K562 (cell line): ENCODE data around the gene CHMP2A. TPM values are rescaled to one million over a fixed set of nuclear protein-coding genes. Genes with fewer than 3 reads are reported as not detected.

Experiments used
- ETV6 ChIP-seq, 3 experiments: fragments of 150-350 bp in 1 of 3; sonication (generic) in 1 of 3; formaldehyde crosslinking in 1 of 3; IDR thresholded peaks; 2 replicates each; pipeline versions ENCODE4 v1.6.1 to v1.8.0; 2014 to 2022; ENCODE audit warnings: borderline replicate concordance in 2 of 3, low read depth in 2 of 3, antibody characterized with exemption in 1 of 3, low read length in 1 of 3, mild to moderate bottlenecking in 1 of 3, missing genetic modification reagents in 1 of 3
- GTF2F1 ChIP-seq: IDR thresholded peaks from 2 replicates; pipeline ENCODE4 v1.6.1; 2011; ENCODE audit warnings: low read depth, low read length, improper control_type of control experiment
- KLF1 ChIP-seq: fragments of 450-650 bp; IDR thresholded peaks from 2 replicates; pipeline ENCODE4 v1.6.1; 2016; ENCODE audit warnings: missing genetic modification characterization, missing compliant biosample characterization
- MCM2 ChIP-seq: fragments of 450-650 bp; IDR thresholded peaks from 2 replicates; pipeline ENCODE4 v1.6.1; 2017; ENCODE audit warnings: low read depth, mild to moderate bottlenecking
- NFXL1 ChIP-seq: fragments of 450-650 bp; formaldehyde crosslinking; IDR thresholded peaks from 2 replicates; pipeline ENCODE4 v1.4.0; 2021; ENCODE audit warnings: mild to moderate bottlenecking
- PTBP1 ChIP-seq: fragments of 200-400 bp; formaldehyde crosslinking; IDR thresholded peaks from 2 replicates; pipeline ENCODE4 v1.6.1; 2017; ENCODE audit warnings: low read depth, low read length
- ZNF76 ChIP-seq: fragments of 250-450 bp; sonication (Bioruptor Pico); IDR thresholded peaks from 2 replicates; pipeline ENCODE4 v1.4.0; 2020; ENCODE audit warnings: mild to moderate bottlenecking, moderate library complexity, borderline replicate concordance
- polyA plus RNA-seq, 8 experiments: library from polyadenylated mRNA; depleted of rRNA in 4 of 8; stranded (reverse) in 5 of 8; unstranded in 3 of 8; fragments of >200 nt; fragmentation: Nextera tagmentation in 2 of 8; fragmentation: Illumina TruSeq in 1 of 8; extraction: Ambion mirVana in 2 of 8; extraction: Trizol in 1 of 8; gene quantifications; 2 replicates each; pipeline versions ENCODE4 v1.2.1 to v1.2.3, GENCODE V29; 2011 to 2014; ENCODE audit warnings: inconsistent platforms in 1 of 8, missing spikeins in 1 of 8
- total RNA-seq, 7 experiments: library from RNA; depleted of rRNA in 6 of 7; stranded (reverse); fragments of >200 nt in 6 of 7; fragmentation: Illumina TruSeq in 2 of 7; extraction: Trizol in 2 of 7; gene quantifications; 2 replicates each; pipeline versions ENCODE4 v1.2.1 to v1.2.3, GENCODE V29; 2011 to 2021; ENCODE audit warnings: low replicate concordance in 1 of 7
- TF ChIP-seq, protein P1 (sequence below): fragments of 450-650 bp; IDR thresholded peaks from 2 replicates; pipeline ENCODE4 v1.6.1; 2018; ENCODE audit warnings: mild to moderate bottlenecking, low read depth; ENCODE audit not compliant: partially characterized antibody
- TF ChIP-seq, protein P2 (sequence below): fragments of 450-650 bp; formaldehyde crosslinking; IDR thresholded peaks from 2 replicates; pipeline ENCODE4 v1.4.0; 2020; ENCODE audit warnings: mild to moderate bottlenecking, mixed read lengths
- TF ChIP-seq, protein P3 (sequence below), 2 experiments: fragments of 450-650 bp; IDR thresholded peaks; 2 replicates each; pipeline ENCODE4 v1.6.1; 2016; ENCODE audit warnings: mild to moderate bottlenecking in 2 of 2, borderline replicate concordance in 1 of 2, low read depth in 1 of 2, moderate library complexity in 1 of 2
- TF ChIP-seq, protein P4 (sequence below): fragments of 450-650 bp; IDR thresholded peaks from 2 replicates; pipeline ENCODE4 v1.6.1; 2017; ENCODE audit warnings: antibody characterized with exemption

Gene CHMP2A
- total and polyA plus RNA-seq, 9 of the 15 experiments (the other 6 are each of a cell fraction or from before 2014, with no cell fraction given) = 57.6 to 159 (median 87.2) TPM

DNA sequence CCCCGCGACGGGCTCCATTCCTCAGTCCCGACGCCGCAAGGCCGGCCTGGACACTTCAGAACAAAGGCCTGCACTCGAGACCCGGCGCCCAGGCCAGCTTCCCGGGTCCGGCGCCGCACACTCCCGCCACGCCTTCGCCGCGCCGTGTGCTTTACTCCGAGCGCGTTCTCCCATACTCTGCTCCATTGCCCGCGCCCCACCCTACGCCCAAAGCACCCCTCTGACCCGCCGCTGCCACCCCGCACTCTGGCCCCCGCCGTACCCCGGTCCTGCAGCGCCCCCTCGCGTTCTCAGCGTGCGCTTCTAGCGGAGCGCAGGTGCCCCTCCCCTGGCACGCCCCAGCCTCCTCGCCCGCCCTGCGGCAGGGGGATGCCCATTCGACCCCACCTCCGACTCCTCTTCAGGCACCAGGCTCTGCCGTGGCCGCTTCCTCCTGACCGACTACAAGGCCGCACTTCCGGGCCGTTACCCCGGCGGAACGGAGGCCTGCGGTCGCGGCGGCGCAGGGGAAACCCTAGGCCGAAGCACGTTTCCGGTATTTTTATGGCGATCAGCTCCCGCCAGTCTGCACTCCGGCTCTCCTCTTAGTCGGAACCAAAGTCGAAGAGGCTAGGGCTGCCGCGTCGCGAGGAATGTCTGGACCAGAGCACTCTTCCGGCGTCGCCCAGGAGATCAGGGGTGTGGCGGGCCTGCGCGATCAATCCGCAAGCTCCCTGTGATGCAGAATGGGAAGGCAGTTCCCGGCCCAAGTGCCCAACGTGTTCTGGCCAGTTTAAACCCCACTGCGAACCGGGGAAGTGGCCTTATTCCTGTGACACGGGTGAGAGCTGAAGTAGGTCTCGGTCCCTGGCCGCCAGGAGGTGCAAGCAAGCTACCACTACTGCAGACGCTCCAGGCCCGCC lies 35.3 kb downstream of the CHMP2A start, which contains the start of gene ZBTB45 (continued):
- TF ChIP-seq, protein P1, sequence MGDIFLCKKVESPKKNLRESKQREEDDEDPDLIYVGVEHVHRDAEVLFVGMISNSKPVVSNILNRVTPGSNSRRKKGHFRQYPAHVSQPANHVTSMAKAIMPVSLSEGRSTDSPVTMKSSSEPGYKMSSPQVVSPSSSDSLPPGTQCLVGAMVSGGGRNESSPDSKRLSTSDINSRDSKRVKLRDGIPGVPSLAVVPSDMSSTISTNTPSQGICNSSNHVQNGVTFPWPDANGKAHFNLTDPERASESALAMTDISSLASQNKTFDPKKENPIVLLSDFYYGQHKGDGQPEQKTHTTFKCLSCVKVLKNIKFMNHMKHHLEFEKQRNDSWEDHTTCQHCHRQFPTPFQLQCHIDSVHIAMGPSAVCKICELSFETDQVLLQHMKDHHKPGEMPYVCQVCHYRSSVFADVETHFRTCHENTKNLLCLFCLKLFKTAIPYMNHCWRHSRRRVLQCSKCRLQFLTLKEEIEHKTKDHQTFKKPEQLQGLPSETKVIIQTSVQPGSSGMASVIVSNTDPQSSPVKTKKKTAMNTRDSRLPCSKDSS = no peak
- peak; percentile 73; the same call in 1 of the 2 replicates for TF ChIP-seq ZNF76 (CRISPR knock-in tag)
- TF ChIP-seq MCM2 = no peak
- TF ChIP-seq, protein P2, sequence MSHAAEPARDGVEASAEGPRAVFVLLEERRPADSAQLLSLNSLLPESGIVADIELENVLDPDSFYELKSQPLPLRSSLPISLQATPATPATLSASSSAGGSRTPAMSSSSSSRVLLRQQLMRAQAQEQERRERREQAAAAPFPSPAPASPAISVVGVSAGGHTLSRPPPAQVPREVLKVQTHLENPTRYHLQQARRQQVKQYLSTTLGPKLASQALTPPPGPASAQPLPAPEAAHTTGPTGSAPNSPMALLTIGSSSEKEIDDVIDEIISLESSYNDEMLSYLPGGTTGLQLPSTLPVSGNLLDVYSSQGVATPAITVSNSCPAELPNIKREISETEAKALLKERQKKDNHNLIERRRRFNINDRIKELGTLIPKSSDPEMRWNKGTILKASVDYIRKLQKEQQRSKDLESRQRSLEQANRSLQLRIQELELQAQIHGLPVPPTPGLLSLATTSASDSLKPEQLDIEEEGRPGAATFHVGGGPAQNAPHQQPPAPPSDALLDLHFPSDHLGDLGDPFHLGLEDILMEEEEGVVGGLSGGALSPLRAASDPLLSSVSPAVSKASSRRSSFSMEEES (CRISPR knock-in tag) = no peak
- peak; percentile 19 to 83; a peak in 3 of 4 replicates for TF ChIP-seq ETV6 (IDR thresholded peaks at IDR 0.05; ENCODE audit: borderline replicate concordance in 1 of 2, low read depth in 2 of 2, low read length in 1 of 2)
- TF ChIP-seq ETV6 (CRISPR knock-in tag; IDR thresholded peaks at IDR 0.05; ENCODE audit: borderline replicate concordance) = no peak; the same call in 1 of the 2 replicates
- no peak; the same call in 1 of the 2 replicates for TF ChIP-seq GTF2F1
- TF ChIP-seq KLF1 (tag) = peak; percentile 86
- TF ChIP-seq, protein P3, sequence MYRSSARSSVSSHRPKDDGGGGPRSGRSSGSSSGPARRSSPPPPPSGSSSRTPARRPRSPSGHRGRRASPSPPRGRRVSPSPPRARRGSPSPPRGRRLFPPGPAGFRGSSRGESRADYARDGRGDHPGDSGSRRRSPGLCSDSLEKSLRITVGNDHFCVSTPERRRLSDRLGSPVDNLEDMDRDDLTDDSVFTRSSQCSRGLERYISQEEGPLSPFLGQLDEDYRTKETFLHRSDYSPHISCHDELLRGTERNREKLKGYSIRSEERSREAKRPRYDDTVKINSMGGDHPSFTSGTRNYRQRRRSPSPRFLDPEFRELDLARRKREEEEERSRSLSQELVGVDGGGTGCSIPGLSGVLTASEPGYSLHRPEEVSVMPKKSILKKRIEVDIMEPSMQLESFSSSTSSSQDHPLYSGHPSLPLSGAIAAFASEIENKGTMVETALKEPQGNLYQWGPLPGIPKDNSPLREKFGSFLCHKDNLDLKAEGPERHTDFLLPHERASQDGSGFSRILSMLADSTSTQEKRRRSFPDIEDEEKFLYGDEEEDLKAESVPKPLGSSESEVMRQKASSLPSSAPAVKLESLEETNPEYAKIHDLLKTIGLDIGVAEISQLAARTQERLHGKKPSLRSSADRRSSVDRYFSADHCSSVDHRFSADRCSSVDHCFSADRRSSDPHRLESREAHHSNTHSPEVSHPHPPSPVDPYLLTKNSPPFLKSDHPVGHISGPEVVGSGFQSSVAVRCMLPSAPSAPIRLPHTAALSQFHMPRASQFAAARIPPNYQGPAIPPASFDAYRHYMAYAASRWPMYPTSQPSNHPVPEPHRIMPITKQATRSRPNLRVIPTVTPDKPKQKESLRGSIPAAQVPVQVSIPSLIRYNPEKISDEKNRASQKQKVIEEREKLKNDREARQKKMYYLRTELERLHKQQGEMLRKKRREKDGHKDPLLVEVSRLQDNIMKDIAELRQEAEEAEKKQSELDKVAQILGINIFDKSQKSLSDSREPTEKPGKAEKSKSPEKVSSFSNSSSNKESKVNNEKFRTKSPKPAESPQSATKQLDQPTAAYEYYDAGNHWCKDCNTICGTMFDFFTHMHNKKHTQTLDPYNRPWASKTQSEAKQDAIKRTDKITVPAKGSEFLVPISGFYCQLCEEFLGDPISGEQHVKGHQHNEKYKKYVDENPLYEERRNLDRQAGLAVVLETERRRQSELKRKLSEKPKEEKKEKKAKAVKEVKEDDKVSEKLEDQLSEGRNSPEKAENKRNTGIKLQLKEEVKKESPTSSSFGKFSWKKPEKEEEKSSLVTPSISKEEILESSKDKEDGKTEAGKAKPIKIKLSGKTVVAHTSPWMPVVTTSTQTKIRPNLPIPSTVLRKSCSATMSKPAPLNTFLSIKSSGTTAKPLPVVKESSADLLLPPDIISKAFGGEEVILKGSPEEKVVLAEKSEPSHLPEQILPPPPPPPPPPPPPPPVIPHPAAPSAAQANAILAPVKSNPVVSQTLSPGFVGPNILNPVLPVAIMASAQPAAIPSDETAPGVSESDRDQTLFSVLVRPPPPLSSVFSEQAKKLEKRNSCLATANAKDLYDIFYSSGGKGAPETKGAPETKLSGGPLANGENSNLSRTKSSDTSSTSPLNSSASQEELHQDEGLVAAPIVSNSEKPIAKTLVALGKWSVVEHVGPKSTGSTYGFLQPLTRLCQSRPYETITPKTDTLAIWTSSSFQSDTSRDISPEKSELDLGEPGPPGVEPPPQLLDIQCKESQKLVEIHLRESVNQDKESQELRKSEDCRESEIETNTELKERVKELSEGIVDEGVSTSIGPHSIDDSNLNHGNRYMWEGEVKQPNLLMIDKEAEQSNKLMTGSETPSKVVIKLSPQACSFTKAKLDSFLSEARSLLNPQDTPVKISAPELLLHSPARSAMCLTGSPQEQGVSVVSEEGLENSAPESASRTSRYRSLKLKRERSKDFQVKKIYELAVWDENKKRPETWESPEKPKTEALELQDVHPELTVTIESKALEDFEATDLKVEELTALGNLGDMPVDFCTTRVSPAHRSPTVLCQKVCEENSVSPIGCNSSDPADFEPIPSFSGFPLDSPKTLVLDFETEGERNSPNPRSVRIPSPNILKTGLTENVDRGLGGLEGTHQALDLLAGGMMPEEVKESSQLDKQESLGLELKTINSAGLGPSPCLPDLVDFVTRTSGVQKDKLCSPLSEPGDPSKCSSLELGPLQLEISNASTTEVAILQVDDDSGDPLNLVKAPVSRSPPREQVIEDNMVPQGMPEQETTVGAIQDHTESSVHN (IDR thresholded peaks at IDR 0.05; ENCODE audit: borderline replicate concordance in 1 of 2, low read depth in 1 of 2) = no peak
- TF ChIP-seq NFXL1 (CRISPR knock-in tag) = no peak
- TF ChIP-seq PTBP1 = peak; percentile 64; the same call in 1 of the 2 replicates
- TF ChIP-seq, protein P4, sequence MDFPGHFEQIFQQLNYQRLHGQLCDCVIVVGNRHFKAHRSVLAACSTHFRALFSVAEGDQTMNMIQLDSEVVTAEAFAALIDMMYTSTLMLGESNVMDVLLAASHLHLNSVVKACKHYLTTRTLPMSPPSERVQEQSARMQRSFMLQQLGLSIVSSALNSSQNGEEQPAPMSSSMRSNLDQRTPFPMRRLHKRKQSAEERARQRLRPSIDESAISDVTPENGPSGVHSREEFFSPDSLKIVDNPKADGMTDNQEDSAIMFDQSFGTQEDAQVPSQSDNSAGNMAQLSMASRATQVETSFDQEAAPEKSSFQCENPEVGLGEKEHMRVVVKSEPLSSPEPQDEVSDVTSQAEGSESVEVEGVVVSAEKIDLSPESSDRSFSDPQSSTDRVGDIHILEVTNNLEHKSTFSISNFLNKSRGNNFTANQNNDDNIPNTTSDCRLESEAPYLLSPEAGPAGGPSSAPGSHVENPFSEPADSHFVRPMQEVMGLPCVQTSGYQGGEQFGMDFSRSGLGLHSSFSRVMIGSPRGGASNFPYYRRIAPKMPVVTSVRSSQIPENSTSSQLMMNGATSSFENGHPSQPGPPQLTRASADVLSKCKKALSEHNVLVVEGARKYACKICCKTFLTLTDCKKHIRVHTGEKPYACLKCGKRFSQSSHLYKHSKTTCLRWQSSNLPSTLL = no peak
